BE2C (cell line): ENCODE data around the gene ABR.

Experiments used
- DNase-seq: peaks from one replicate; pipeline ENCODE4 v3.0.0-alpha.2; 2020
- H3K27me3 ChIP-seq: fragments of 250-450 bp; sonication (Bioruptor Pico); 2 replicates; pipeline ENCODE4 v1.5.1; 2020; ENCODE audit warnings: mild to moderate bottlenecking
- H3K36me3 ChIP-seq: fragments of 250-450 bp; sonication (Bioruptor Pico); 2 replicates; pipeline ENCODE4 v1.5.1; 2020; ENCODE audit warnings: mild to moderate bottlenecking
- H3K4me1 ChIP-seq: fragments of 250-450 bp; sonication (Bioruptor Pico); 2 replicates; pipeline ENCODE4 v1.5.1; 2020
- H3K4me3 ChIP-seq: 2 replicates; pipeline ENCODE4 v1.5.1; 2011; ENCODE audit warnings: low read depth, low read length
- H3K9me3 ChIP-seq: fragments of 250-450 bp; sonication (Bioruptor Pico); 2 replicates; pipeline ENCODE4 v1.5.1; 2020
- TF ChIP-seq, protein P1 (sequence below): IDR thresholded peaks from 2 replicates; pipeline ENCODE4 v1.5.1; 2012; ENCODE audit warnings: mild to moderate bottlenecking, low read depth, low read length

The ABR gene

DNA sequence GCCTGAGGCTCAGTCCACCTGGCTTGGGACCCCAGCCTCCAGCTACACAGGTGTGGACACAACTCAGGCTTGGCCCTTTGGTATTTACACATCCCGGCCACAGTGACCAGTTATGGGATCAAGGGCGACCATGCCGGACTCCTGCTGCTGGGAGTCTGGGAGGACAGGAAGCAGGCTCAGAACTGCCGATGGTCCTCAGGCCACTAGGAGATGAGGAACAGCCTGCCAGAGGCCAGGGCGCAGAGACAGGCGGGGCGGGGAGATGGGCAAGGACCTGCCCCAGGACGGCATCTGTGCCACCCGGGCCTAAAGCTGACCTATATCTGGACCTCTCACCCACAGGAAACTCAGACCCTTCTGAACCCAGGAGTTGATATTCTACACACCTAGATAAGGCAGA lies 212.7 kb downstream of the ABR start:
- no peaks in the 10 kb centered on the region for H3K9me3 ChIP-seq

DNA sequence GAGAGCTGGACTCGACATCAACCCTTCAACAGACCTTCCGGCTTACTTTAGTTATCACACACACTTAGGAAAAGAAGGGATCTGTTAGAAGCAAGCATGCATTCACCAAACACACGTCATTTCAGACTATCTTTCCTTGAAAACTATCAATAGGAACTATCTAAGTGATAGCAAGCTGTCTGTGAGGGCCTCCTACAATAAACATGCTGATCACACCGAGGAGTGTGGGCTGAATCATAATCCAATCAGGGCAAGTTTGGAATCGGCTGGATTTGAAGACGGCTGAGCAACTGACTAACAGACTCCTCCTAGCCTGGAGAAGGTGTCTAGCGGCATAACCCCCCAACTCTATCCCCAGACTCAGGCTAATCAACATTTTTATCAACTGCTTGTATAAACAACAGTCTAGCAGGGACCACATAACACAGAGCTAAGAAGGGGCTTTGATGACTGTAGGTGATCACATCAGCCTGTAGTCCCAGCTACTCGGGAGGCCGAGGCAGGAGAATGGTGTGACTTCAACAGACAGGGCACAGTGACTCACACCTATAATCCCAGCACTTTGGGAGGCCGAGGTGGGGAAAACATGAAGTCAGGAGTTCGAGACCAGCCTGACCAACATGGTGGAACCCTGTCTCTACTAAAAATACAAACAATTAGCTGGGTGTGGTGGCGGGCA lies 214.3 kb downstream of the ABR start:
- no peak for DNase-seq
- H3K36me3 ChIP-seq = no peaks in the 10 kb centered on the region
- no peak overlapping the region for H3K4me3 ChIP-seq
- peaks cover 54% of the 10 kb centered on the region for H3K27me3 ChIP-seq
- TF ChIP-seq, protein P1, sequence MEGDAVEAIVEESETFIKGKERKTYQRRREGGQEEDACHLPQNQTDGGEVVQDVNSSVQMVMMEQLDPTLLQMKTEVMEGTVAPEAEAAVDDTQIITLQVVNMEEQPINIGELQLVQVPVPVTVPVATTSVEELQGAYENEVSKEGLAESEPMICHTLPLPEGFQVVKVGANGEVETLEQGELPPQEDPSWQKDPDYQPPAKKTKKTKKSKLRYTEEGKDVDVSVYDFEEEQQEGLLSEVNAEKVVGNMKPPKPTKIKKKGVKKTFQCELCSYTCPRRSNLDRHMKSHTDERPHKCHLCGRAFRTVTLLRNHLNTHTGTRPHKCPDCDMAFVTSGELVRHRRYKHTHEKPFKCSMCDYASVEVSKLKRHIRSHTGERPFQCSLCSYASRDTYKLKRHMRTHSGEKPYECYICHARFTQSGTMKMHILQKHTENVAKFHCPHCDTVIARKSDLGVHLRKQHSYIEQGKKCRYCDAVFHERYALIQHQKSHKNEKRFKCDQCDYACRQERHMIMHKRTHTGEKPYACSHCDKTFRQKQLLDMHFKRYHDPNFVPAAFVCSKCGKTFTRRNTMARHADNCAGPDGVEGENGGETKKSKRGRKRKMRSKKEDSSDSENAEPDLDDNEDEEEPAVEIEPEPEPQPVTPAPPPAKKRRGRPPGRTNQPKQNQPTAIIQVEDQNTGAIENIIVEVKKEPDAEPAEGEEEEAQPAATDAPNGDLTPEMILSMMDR = no peak
- no peaks in the 10 kb centered on the region for H3K9me3 ChIP-seq
- no peaks in the 10 kb centered on the region for H3K4me1 ChIP-seq

More for the DNA sequence above, 212.7 kb downstream of the ABR start:
- DNase-seq = no peak
- H3K4me3 ChIP-seq = no peak overlapping the region
- H3K4me1 ChIP-seq = no peaks in the 10 kb centered on the region
- TF ChIP-seq, protein P1 = no peak
- peaks cover 66% of the 10 kb centered on the region for H3K27me3 ChIP-seq
- H3K36me3 ChIP-seq = no peaks in the 10 kb centered on the region

DNA sequence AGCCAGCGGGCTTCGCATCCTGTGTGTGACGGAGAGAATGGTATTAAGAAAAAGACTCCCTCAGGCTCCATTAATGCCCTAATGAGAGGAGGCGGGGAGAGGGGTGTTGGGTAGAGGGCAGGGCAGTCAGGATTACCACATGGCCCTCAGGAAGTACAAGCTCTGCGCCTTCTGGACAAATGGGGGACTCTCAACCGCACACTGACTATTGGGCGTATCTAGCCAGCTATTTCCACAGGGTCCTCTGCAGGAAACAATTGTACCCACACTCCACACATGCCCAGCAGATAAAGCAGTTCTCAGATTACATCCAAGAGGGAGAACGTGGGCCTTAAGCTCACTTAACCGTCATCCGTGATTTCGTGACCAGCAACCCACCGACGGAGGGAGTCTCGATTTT lies 214.9 kb downstream of the ABR start:
- DNase-seq = no peak
- peaks cover 49% of the 10 kb centered on the region for H3K27me3 ChIP-seq
- no peaks in the 10 kb centered on the region for H3K9me3 ChIP-seq
- H3K36me3 ChIP-seq = no peaks in the 10 kb centered on the region
- H3K4me1 ChIP-seq = no peaks in the 10 kb centered on the region
- TF ChIP-seq, protein P1 = no peak
- no peak overlapping the region for H3K4me3 ChIP-seq

DNA sequence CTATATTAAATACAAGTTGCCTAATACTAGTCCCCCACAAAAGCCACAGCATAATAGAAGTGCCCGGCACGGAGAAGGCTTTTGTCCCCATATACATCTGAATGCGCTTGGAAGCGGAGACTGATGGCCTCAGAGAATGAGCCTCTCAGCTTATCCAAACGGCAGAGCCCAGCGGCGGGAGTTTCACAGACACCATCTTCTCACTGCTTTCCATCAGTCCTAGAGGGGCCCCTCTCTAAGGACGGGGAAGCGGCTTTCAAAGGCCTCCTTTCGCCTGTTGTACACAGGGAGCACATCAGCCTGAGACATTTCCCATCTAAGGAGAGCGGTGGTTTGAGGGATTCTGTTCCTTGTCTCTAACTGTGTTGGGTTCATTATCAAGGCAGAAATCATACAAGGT lies 217.1 kb downstream of the ABR start:
- no peak for DNase-seq
- H3K4me3 ChIP-seq = no peak overlapping the region
- no peaks in the 10 kb centered on the region for H3K36me3 ChIP-seq
- H3K4me1 ChIP-seq = no peaks in the 10 kb centered on the region
- H3K27me3 ChIP-seq = peaks cover 31% of the 10 kb centered on the region
- TF ChIP-seq, protein P1 = no peak
- H3K9me3 ChIP-seq = no peaks in the 10 kb centered on the region

DNA sequence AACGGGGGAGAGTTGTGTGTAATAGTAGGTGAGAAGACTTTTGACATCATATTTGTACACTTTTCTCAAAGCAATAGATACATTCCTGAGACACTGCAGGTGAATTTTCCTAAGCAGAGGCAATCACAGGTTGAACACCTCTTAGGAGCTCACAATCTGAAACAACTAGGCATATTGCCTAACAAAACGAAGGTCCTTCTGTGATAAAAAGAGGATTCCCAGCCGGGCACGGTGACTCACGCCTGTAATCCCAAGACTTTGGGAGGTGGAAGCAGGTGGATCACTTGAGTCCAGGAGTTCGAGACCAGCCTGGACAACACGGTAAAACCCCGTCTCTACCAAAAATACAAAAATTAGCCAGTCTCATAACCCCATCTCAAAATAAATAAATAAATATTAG lies 217.6 kb downstream of the ABR start:
- peaks cover 27% of the 10 kb centered on the region for H3K27me3 ChIP-seq
- no peaks in the 10 kb centered on the region for H3K9me3 ChIP-seq
- no peaks in the 10 kb centered on the region for H3K4me1 ChIP-seq
- DNase-seq = no peak
- H3K4me3 ChIP-seq = no peak overlapping the region
- H3K36me3 ChIP-seq = no peaks in the 10 kb centered on the region
- TF ChIP-seq, protein P1 = no peak

DNA sequence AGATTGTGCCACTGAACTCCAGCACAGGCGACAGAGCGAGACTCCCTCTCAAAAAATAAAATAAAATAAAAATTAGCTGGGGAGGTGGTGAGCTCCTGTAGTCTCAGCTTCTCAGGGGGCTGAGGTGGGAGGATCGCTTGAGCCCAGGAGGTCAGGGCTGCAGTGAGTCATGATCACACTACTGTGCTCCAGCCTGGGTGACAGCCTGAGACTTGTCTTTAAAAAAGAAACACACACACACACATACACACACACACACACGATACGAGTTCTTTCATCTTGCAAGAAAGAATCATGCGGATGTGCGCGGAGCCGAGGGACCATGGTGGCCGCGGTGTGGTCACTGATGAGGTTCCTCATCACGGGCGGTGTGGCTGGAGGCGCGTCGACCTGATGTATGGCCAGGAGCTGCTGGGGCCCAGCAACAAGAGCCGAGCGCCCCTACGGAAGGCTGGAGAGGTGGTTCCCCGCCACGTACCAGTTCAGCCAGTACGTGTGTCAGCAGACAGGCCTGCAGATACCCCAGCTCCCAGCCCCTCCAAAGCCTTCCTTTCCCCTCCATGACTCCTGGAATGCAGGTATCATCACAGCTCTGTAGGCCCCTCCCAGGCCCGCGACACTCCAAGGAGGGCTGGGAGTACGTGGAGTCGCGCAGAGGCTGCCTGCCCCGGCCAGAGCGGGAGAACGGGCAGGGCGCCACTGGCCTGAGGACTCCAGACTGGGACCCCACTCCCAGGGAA lies 220.9 kb downstream of the ABR start:
- no peaks in the 10 kb centered on the region for H3K4me1 ChIP-seq
- no peaks in the 10 kb centered on the region for H3K36me3 ChIP-seq

More for the DNA sequence above, 220.9 kb downstream of the ABR start:
- Histone ChIP-seq H3K4me3 (no peak overlapping the region), H3K9me3 (no peaks in the 10 kb centered on the region), H3K27me3 (peaks cover 16% of the 10 kb centered on the region)
- DNase-seq = no peak
- TF ChIP-seq, protein P1 = no peak
